GM20000 (cell line): ENCODE measurements around the gene ITGA3.

Experiments used
- DNase-seq: peaks from one replicate; pipeline ENCODE4 v3.0.0; 2012; ENCODE audit warnings: low spot score
- CTCF ChIP-seq: IDR thresholded peaks from 2 replicates; pipeline ENCODE4 v1.5.1; 2012; ENCODE audit warnings: mild to moderate bottlenecking, control low read depth; ENCODE audit errors: extremely low read depth, missing control alignments

Gene ITGA3

GRCh38 chr17:50096758-50097157, 40.8 kb downstream of the ITGA3 start:
- TF ChIP-seq CTCF: no peak
- no peak for DNase-seq

GRCh38 chr17:50097455-50097854, 41.5 kb downstream of the ITGA3 start:
- DNase-seq: no peak
- no peak for TF ChIP-seq CTCF

GRCh38 chr17:50097926-50098325, 42.0 kb downstream of the ITGA3 start:
- no peak for TF ChIP-seq CTCF
- no peak for DNase-seq

GRCh38 chr17:50098583-50098982, 42.7 kb downstream of the ITGA3 start:
- no peak for TF ChIP-seq CTCF
- no peak for DNase-seq

GRCh38 chr17:50099003-50099402, 43.1 kb downstream of the ITGA3 start:
- no peak for DNase-seq
- no peak for TF ChIP-seq CTCF

GRCh38 chr17:50100480-50100883, 44.6 kb downstream of the ITGA3 start:
- TF ChIP-seq CTCF: no peak
- DNase-seq: no peak

- TF ChIP-seq CTCF: no peak
- no peak for DNase-seq
Observed at GRCh38 chr17:50100921-50101345, 45.0 kb downstream of the ITGA3 start.
